GM18526 (cell line): ENCODE results near the gene LDAH.

Experiments
- POLR2A ChIP-seq: IDR thresholded peaks from 3 replicates; pipeline ENCODE4 v1.6.1; 2011; ENCODE audit not compliant: insufficient read length; ENCODE audit errors: extremely low read depth

The LDAH gene

DNA sequence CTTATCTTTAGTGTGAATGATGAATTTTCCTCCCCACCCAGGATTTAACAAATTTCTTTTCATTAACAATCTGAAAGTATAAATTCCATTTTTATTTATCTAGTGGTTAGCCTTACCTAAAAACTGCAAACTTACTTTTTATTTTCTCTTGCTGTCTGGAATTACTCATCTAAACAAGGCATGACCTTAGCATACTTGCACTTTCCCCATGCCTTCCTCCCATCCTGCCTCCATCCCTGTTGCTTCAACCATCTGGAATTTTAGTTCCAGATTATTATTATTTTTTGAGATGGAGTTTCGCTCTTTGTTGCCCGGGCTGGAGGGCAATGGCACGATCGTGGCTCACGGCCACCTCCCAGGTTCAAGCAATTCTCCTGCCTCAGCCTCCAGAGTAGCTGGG, 120.3 kb downstream of the LDAH start:
- no peak for TF ChIP-seq POLR2A

DNA sequence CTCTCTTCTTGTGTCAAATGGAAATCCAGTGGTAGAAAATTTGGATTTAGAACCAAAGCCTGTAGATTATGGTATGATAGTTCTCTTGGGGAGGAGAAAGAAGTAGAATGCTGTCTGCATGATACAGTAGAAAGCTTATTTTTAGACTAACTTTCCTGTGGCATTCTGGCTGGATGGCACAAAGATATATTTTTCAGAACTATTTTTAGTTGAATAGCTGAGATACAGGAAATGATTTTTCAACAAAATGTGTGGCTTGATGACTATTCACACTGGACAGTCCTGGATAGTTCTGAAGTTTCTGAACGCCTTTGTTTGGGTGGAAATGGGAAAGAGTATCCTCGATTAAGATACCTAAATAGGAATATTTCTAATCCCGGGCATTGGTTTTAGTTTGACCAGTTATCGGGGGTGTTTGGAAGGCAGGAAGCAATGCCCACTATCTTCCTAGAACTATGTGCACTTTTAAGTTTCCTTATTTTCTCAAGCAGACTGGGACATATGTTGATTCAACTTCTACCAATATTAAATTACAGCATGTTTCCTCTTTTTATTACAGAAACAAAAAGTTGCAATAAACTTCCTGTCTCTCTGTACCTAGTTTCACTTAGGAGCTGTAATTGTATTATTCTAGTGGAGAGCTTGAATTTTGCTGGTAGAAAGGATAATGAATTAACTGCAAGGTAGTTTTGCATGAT, 123.8 kb downstream of the LDAH start:
- no peak for TF ChIP-seq POLR2A

DNA sequence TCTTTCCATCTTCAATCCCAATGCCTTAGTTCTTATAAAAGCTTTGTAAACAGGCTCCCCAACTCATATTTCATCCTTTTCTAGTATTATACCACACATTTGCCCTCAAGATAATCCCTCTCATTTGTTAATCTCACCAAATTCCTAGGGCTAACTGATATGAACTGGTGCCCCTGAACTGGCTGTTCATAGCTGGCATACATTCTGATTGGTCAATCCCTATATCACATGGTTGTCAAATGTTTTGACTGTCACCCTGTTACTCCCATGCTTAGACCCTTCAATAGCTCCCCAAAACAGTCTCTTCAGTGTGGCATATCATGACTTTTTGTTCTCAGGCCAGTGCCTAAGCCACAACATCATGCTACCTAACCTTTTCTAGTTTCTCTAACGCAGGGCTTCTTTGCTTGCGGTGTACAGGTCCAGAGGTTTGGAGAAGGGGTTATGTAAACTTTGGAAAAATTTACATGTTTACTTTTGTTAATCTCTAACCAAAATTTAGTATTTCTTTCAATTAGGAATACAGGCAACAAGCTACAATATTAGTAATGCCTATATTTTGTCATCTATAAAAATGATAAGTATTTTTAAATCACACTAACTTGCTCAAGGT, 125.5 kb downstream of the LDAH start:
- no peak for TF ChIP-seq POLR2A

GRCh38 chr2:20696366-20696765, 126.5 kb downstream of the LDAH start:
- TF ChIP-seq POLR2A: no peak

DNA sequence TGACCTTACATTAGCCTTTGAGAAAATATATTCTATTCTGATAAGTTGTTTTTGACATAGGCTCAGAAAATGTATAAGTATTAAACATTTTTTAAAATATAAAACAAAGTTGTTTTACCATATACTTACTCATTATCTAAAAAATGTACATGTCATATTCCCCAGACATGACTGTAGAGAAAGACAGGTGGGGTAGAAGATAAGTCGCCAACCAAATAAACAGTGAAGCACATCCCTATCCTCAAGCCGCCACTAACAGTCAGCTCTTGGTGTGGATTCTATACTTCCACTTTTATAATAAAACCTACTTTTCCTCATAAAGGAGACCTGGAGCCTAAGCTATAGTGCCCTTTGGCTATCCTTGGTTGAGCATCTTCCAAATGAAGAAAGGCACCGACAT, 129.6 kb downstream of the LDAH start:
- no peak for TF ChIP-seq POLR2A

- no peak for TF ChIP-seq POLR2A
These were observed 130.8 kb downstream of the LDAH start for GRCh38 chr2:20692081-20692480.

- no peak for TF ChIP-seq POLR2A
These were observed 131.7 kb downstream of the LDAH start for GRCh38 chr2:20691076-20691734.

DNA sequence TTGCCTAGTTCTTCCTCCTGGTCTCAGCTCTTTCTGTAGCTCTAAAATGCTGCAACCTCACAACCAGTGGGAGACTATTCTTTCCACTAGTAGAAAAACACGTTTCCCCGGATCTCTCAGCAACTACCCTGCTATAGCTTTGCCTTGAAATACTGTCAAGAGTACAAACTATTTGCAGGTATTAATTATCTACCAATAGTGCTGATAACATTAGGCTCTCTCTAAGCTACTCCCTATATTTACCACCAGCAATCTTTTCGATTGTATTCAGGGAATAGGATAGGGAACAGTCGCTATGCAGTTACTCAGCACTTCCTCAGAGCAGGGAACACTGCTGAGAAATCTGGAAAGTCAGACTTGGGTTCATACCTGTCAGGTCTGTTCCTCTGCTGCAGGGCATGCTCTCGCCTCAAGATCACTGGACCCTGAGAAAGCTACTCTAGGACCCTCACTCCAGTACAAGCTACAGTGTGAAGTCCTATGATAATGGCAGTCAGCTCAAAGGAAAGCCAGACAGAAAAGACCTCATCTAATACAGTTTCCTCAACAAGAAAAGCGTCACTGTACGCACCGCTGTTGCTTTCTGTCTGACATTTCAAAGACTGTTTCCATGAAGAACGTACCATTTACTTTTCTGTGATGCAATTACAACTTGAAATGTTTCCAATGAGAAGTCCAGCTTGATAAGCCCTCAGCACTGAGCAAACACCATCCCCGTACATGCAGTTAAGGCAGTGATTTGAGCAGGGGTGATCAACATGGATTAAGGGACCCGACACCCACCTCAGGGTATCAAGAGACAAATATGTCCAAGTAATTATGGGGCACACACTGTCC, 133.3 kb downstream of the LDAH start:
- TF ChIP-seq POLR2A: no peak

GRCh38 chr2:20687260-20687832, 135.6 kb downstream of the LDAH start:
- no peak for TF ChIP-seq POLR2A

DNA sequence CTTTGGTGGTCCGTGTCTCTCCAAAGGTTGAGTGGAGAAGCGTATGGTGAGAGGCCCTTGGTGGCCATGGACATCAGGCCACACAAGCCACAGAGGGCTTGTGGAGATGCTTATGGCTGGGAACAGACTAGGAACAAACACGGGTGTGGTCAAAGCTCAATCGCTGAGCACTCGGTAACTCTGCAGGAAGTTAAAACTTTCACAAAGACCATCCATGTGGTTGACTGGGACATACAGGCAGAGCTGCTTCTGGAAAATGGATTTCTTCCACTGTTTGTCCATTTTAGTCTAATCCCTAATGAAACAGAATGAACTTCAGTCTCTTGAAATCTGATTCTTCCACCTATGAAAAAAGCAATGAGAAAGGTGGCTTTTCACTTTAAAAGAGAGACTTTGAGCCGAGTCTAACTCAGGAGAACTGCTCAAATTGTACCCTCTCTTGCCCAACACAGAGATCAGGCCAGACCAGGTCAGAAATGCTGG, 138.3 kb downstream of the LDAH start:
- TF ChIP-seq POLR2A: no peak

GRCh38 chr2:20682167-20682920, 140.6 kb downstream of the LDAH start:
- no peak for TF ChIP-seq POLR2A

DNA sequence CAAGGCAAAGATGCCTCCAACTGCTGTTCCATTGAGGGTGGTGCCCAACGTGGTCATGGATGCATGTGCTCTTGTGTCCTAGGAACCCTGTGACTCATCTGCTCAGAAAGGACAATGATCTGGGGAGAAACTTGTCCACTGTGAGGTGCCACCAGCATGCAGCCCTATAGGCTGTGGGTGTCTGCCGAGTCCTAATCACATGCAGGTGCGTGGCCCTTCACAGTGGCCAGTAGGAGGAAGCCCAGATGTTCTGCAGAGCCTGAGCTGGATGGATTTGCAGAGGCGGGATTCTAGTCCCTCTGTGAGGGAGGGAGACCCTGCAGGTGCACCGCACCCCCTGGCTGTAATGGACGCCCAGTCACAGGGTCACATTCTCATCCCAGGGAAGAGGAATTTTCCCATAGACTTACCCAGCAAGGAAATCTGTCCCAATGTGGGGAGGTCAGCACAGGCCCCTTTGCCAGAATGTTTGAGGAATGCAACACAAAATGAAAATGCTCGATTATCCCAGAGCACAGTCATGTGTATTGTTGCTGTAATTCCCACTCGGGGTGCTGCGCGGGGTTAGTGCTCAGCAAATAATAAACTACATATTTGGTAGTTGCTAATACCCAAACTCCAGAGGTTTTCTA, 142.0 kb downstream of the LDAH start:
- no peak for TF ChIP-seq POLR2A

GRCh38 chr2:20678780-20679179, 144.1 kb downstream of the LDAH start:
- TF ChIP-seq POLR2A: no peak

- no peak for TF ChIP-seq POLR2A
These were observed 144.9 kb downstream of the LDAH start for GRCh38 chr2:20678086-20678395.
